BLaER1 (cell line): ENCODE results near the gene LYST.
"Not testable (repeated sequence)": the region's sequence is repeated elsewhere in the genome, so short reads cannot be mapped to it uniquely, and the experiment has no call there.

Experiments used
- H3K27ac ChIP-seq: shearing (Covaris generic); formaldehyde crosslinking; 2 replicates; pipeline ENCODE4 v1.8.1; 2022
- H3K27me3 ChIP-seq: shearing (Covaris generic); formaldehyde crosslinking; 2 replicates; pipeline ENCODE4 v1.8.1; 2022
- H3K36me3 ChIP-seq: shearing (Covaris generic); formaldehyde crosslinking; 2 replicates; pipeline ENCODE4 v1.8.1; 2022
- H3K4me1 ChIP-seq: shearing (Covaris generic); formaldehyde crosslinking; 2 replicates; pipeline ENCODE4 v1.8.1; 2022
- H3K4me2 ChIP-seq: shearing (Covaris generic); formaldehyde crosslinking; 2 replicates; pipeline ENCODE4 v1.8.1; 2022
- H3K4me3 ChIP-seq: shearing (Covaris generic); formaldehyde crosslinking; 2 replicates; pipeline ENCODE4 v1.8.1; 2022
- H3K9ac ChIP-seq: shearing (Covaris generic); formaldehyde crosslinking; 2 replicates; pipeline ENCODE4 v1.8.1; 2022
- H3K9me3 ChIP-seq: shearing (Covaris generic); formaldehyde crosslinking; 2 replicates; pipeline ENCODE4 v1.8.1; 2022
- H4K20me1 ChIP-seq: shearing (Covaris generic); formaldehyde crosslinking; 2 replicates; pipeline ENCODE4 v1.8.1; 2022
- Cebpa-rat ChIP-seq: shearing (Covaris generic); IDR thresholded peaks from 2 replicates; pipeline ENCODE4 v1.8.1; 2022

LYST gene

DNA sequence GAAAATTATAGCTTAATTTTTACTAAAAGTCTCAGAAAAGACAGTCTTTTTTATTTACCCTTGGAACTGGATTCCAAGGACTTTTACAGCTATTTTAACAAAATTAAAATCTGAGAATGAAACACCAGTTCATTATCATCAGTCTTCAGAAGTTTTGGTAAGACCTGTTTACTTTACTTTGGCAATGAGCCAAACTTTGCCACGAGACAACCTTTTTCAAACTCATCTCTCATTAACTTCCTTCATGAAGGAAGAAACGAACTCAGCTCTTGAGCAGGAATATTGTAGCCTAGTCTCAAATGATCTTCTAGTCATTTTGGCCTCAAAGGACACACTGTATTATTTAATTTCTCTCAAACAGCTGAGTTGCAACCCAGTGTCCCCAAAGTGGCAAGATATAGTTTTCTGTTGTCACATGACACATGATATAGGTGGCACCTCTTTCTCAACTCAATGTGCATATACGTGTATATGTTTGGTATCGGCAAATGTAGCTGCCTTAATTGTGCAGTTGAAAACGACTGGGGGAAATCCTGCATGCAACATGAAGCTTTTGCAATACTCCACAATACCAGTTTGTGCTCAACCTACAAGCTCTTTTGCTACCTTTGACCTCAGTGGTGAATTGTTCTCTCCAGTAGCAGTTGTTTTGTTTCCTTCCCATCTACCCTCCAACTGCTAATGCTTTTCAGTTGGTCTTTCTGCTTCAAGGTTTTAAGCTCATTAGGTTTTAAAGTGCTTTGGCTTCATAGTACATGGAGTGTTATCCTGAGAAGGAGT, 208.8 kb downstream of the LYST start:
- H3K27me3 ChIP-seq, result peaks cover 6% of the 10 kb centered on the region; the same call in 1 of the 2 replicates
- H3K4me2 ChIP-seq, result no peak overlapping the region
- no peak overlapping the region for H3K27ac ChIP-seq
- no peaks in the 10 kb centered on the region; the same call in 1 of the 2 replicates for H3K36me3 ChIP-seq
- H3K4me1 ChIP-seq, result no peaks in the 10 kb centered on the region
- no peaks in the 10 kb centered on the region for H4K20me1 ChIP-seq
- peaks cover 13% of the 10 kb centered on the region for H3K9me3 ChIP-seq
- TF ChIP-seq Cebpa-rat, result no peak
- H3K9ac ChIP-seq, result no peak overlapping the region
- H3K4me3 ChIP-seq, result no peak overlapping the region

DNA sequence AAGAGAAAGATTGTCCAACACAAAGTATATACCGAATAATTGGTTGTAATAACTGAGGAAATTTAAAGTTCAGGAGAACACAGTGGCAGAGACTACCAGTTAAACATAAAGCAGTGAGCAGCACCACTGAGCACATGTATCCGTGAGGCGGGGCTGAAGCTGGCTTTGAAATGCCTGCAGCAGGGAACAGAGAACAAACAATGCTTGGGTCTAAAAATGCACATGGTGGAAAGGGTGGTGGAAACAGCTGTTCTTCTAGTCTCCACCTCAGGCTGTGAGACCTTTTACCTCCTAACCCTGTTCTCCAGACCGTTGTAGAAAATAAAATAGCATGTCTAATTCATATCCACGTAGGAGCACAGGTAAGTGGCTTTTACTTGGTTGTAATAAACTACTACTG, 209.4 kb downstream of the LYST start:
- Histone ChIP-seq H4K20me1 (no peaks in the 10 kb centered on the region), H3K4me1 (no peaks in the 10 kb centered on the region), H3K4me2 (no peak overlapping the region), H3K36me3 (no peaks in the 10 kb centered on the region), H3K4me3 (no peak overlapping the region), H3K27ac (no peak overlapping the region), H3K9me3 (peaks cover 17% of the 10 kb centered on the region), H3K9ac (no peak overlapping the region), H3K27me3 (peaks cover 13% of the 10 kb centered on the region)
- no peak for TF ChIP-seq Cebpa-rat

DNA sequence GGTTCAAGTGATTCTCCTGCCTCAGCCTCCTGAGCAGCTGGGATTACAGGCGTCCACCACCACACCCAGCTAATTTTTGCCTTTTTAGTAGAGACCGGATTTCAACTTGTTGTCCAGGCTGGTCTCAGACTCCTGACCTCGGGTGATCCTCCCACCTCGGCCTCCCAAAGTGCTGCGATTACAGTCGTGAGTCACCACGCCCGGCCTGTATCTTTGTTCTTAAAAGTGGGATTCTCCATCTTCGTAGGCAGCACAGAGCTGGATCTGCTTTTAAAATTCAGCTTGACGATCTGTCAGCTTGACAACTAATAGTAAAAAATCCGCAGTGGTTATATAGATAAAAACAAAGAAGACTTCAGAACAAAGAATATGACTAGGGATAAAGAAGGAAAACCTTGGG, 214.3 kb downstream of the LYST start:
- no peaks in the 10 kb centered on the region for H3K36me3 ChIP-seq
- peaks cover 23% of the 10 kb centered on the region for H4K20me1 ChIP-seq
- H3K4me1 ChIP-seq, result peaks cover 20% of the 10 kb centered on the region
- peaks cover 59% of the 10 kb centered on the region for H3K27me3 ChIP-seq
- H3K27ac ChIP-seq, result no peak overlapping the region
- H3K4me3 ChIP-seq, result no peak overlapping the region
- no peak overlapping the region for H3K9ac ChIP-seq
- no peak overlapping the region for H3K4me2 ChIP-seq
- TF ChIP-seq Cebpa-rat, result no peak
- H3K9me3 ChIP-seq, result peaks cover 36% of the 10 kb centered on the region

DNA sequence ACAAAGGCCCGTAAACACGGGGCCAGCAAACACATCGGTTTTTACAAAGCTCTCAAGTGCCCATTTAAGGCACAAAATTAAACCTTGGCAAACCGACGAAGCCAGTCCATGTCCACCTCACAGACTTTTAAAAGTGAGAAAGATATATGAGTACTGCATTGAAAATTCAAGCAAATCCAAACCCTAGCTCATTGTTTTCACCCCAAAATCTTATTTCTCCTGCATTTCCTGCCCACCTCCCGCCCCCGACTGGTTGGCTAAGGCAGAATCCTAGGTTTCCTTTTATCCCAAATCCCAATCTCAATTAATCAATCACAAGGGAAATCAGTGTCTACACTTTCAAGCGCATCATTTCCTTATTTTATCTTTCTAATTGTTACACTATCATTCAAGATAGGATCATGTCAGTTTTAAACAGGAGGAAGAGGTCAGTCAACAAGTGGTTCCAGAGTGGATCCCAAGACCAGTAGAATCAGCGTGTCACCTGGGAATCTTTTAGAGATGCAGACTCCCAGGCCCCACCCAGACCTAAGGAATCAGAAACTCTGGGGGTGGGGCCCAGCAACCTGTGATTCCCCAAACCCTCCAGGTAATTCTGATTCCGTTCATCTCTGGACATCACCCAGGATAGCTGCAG, 215.4 kb downstream of the LYST start:
- Histone ChIP-seq H3K27me3 (peaks cover 69% of the 10 kb centered on the region), H3K9ac (no peak overlapping the region), H3K4me1 (peaks cover 20% of the 10 kb centered on the region), H3K27ac (no peak overlapping the region), H3K9me3 (peaks cover 36% of the 10 kb centered on the region), H3K4me3 (peak overlapping the region; percentile 51; the same call in 1 of the 2 replicates), H3K36me3 (no peaks in the 10 kb centered on the region), H4K20me1 (peaks cover 27% of the 10 kb centered on the region), H3K4me2 (no peak overlapping the region)
- TF ChIP-seq Cebpa-rat, result no peak

DNA sequence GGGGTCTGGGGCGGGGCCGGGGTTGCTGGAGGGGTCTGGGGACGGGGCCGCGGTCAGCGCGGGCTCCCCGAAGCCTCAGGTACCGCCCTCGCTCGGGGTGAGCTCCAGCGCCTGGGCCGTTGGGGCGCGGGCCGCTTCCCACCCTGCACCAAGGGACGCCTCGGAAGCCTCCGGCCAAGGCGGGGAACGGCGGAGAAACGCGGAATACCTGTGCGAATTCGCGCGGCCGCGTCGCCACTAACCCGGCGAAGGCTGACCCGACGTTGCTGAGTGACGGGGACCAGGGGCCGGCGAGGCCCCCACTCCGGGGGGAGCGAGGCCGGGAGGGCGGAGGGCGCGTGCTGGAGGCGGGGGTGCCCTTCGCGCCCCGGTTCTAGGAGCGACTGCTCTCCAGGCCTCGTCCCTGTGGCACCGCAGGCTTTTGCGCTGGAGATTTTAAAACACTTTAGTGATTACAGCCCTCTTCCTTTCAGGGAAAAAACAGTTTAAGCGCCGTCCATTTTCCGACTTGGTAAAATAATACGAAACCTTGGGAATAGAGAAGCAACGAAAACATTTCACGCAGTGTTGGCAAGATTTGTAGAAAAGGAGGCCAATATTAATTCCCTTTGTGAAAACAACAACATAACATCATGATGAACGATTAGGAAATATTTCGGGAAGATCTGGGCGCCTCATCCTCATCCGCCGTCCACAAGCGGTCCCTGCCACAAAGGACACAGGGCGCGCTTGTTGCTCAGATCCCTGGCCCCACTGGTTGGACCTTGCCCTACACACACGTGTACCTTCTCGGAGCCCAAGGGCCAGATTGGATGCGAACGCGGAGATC, 216.2 kb downstream of the LYST start:
- H3K27ac ChIP-seq, result no peak overlapping the region
- peak overlapping the region; percentile 51 for H3K4me3 ChIP-seq
- peak overlapping the region; percentile 63 for H3K4me2 ChIP-seq

DNA sequence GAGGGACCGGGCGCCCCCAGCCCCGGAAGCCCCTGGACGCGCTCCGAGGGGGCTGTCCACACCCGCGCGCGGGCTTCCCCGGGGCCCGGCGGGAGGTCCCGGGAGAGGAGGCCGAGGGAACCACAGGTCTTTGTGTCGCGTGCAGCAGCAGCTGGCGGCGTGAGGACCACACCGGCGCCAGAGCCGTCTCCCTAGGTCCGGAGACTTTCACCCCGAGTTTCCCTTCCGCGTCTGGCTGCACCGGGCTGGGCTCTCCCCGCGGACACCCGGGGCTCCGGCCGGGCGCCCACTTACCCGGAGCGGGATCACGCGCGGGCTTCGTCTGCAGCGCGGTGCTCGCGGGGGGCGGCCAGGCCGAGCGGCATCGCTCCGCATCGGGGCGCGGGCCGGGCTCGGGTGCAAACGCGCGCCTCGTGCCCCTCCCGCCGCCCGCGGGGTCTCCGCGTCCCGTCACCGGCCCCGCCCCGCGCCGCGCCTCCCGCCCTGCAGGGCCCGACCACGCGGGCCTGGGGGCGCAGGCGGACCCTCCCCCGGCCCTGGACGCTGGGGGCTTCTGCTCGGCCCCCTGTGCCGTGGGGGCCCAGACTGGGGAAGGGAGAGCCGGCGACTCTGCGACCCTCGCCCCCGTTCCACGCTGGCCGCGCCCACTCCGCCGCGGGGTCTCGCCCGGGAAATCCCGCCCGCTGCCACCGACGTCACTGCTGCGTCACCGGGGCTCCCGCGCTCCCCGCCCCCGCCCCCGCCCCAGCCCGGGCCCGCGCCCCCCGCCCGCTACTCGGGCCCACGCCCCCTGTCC, 217.1 kb downstream of the LYST start, which contains the start of gene GNG4:
GNG4 (minus strand) TSS at position 417 of the 796 bp plus-strand sequence. CDS start 65,946 bp downstream, outside the sequence.
- peaks cover 36% of the 10 kb centered on the region for H3K9me3 ChIP-seq
- peak within 1 kb of the TSS; percentile 70 for H3K4me3 ChIP-seq
- H3K9ac ChIP-seq, result no peak within 1 kb of the TSS
- peaks cover 20% of the 10 kb centered on the region for H3K4me1 ChIP-seq
- H3K27ac ChIP-seq, result no peak within 1 kb of the TSS
- H3K36me3 ChIP-seq, result no peaks in the 10 kb centered on the region
- peaks cover 27% of the 10 kb centered on the region for H4K20me1 ChIP-seq
- peak within 1 kb of the TSS; percentile 99 for H3K4me2 ChIP-seq
- H3K27me3 ChIP-seq, result peaks cover 71% of the 10 kb centered on the region
- no peak for TF ChIP-seq Cebpa-rat

More for the DNA sequence above, 216.2 kb downstream of the LYST start:
- peaks cover 27% of the 10 kb centered on the region for H4K20me1 ChIP-seq
- peaks cover 20% of the 10 kb centered on the region for H3K4me1 ChIP-seq
- H3K36me3 ChIP-seq, result no peaks in the 10 kb centered on the region
- H3K9me3 ChIP-seq, result peaks cover 36% of the 10 kb centered on the region
- no peak for TF ChIP-seq Cebpa-rat
- H3K27me3 ChIP-seq, result peaks cover 72% of the 10 kb centered on the region
- H3K9ac ChIP-seq, result no peak overlapping the region

DNA sequence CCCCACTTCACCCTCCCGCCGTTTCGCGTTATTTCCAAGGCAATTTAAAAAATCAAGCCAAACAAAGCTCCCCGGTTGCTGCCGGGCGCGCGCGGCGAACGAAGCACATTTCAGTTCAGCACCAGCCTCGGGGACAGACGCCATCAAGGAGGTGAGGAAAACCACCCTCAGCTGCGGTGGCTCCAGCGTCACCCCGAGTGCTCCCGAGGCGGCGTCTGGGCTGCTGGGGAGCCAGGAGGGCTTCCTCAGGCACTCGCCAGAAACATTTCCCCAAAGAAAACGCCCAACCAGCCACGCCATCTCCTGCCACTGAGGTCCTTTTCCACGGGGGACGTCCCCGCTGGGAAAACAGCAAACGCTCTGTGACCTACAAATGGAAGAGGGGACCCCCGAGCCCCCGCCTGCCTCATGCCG, 217.7 kb downstream of the LYST start:
- Histone ChIP-seq H3K27ac (no peak overlapping the region), H3K36me3 (no peaks in the 10 kb centered on the region), H3K27me3 (peaks cover 66% of the 10 kb centered on the region), H3K9ac (no peak overlapping the region), H3K4me1 (peaks cover 20% of the 10 kb centered on the region), H3K9me3 (peaks cover 31% of the 10 kb centered on the region), H3K4me2 (peak overlapping the region; percentile 99), H3K4me3 (peak overlapping the region; percentile 70), H4K20me1 (peaks cover 27% of the 10 kb centered on the region)
- TF ChIP-seq Cebpa-rat, result no peak

DNA sequence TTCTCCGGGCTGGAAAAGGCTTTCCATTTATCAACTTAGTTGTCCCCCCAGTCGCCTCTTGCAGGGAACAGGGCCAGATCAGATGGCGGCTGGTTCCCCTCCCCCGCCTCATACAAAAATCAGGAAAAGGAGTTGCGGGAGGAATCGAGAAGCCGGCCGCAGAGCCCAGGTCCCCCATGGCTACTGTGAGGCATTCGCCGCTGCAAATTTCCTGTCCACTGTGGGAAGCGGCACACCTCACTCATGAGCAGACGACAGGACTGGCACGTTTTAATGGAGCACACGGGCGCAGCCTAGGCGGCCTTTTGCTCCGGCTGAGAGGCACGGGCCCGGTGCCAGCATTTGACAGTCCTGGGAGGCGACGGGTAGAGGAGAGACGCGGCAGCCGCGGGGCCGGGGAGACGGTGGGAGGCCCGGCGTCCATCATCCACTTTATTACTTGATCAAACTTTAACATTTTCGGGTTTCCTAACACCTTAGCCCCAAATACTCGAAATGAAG, 218.2 kb downstream of the LYST start:
- H3K36me3 ChIP-seq, result no peaks in the 10 kb centered on the region
- no peak for TF ChIP-seq Cebpa-rat
- peaks cover 20% of the 10 kb centered on the region for H3K4me1 ChIP-seq
- peaks cover 66% of the 10 kb centered on the region for H3K27me3 ChIP-seq
- H3K4me2 ChIP-seq, result peak overlapping the region; percentile 99
- H3K9ac ChIP-seq, result no peak overlapping the region
- H3K9me3 ChIP-seq, result peaks cover 26% of the 10 kb centered on the region
- no peak overlapping the region for H3K27ac ChIP-seq
- H4K20me1 ChIP-seq, result peaks cover 27% of the 10 kb centered on the region
- peak overlapping the region; percentile 70; the same call in 1 of the 2 replicates for H3K4me3 ChIP-seq

DNA sequence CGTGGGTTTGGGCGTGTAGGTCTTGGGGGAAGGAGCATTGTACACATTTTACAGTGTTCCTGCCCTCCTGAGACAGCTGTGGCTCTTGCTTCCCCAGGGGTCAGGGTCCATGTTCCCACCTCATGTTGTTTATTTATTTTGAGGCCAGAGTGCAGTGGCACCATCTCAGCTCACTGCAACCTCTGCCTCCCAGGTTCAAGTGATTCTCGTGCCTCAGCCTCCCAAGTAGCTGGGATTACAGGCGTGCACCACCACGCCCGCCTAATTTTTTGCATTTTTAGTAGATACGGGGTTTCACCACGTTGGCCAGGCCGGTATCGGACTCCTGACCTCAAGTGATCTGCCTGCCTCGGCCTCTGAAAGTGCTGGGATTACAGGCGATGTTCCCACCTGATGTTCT, 219.2 kb downstream of the LYST start:
- peaks cover 62% of the 10 kb centered on the region for H3K27me3 ChIP-seq
- not testable (repeated sequence) for H3K9ac ChIP-seq, H3K4me2 ChIP-seq, H3K4me3 ChIP-seq, H3K36me3 ChIP-seq, H3K27ac ChIP-seq
- H3K4me1 ChIP-seq, result peaks cover 26% of the 10 kb centered on the region
- H3K9me3 ChIP-seq, result peaks cover 22% of the 10 kb centered on the region
- H4K20me1 ChIP-seq, result peaks cover 33% of the 10 kb centered on the region
